Measurements from ENCODE around the gene FAM131C. TPM values are rescaled to one million over a fixed set of nuclear protein-coding genes. Genes with fewer than 3 reads are reported as not detected.
"Not testable (repeated sequence)": the region's sequence is repeated elsewhere in the genome, so short reads cannot be mapped to it uniquely, and the experiment has no call there.

Gene FAM131C
- total RNA-seq, 1 experiment from 2014 or later = 0.88 TPM

GRCh38 chr1:16109571-16109970, 36.1 kb upstream of the FAM131C start:
- DNase-seq (ENCODE audit: low spot score) = no peak

GRCh38 chr1:16107039-16107438, 33.6 kb upstream of the FAM131C start:
- in situ Hi-C loops (cut with HindIII; ENCODE audit: low sequenced_read_pairs); DNase-seq (ENCODE audit: low spot score): not testable (repeated sequence)

More at GRCh38 chr1:16109571-16109970, 36.1 kb upstream of the FAM131C start:
- in situ Hi-C loops (cut with HindIII; ENCODE audit: low sequenced_read_pairs) = no loop called here

GRCh38 chr1:16101623-16102022, 28.2 kb upstream of the FAM131C start:
- DNase-seq (ENCODE audit: low spot score) = no peak
- in situ Hi-C loops (cut with HindIII; ENCODE audit: low sequenced_read_pairs) = no loop called here

- no peak for DNase-seq (ENCODE audit: low spot score)
- in situ Hi-C loops (cut with HindIII; ENCODE audit: low sequenced_read_pairs) = no loop called here
Observed at GRCh38 chr1:16099412-16099811, 26.0 kb upstream of the FAM131C start.

- no peak for DNase-seq (ENCODE audit: low spot score)
- in situ Hi-C loops (cut with HindIII; ENCODE audit: low sequenced_read_pairs) = no loop called here
Observed at GRCh38 chr1:16095447-16095846, 22.0 kb upstream of the FAM131C start.

GRCh38 chr1:16094453-16095158, 21.2 kb upstream of the FAM131C start:
- in situ Hi-C loops (cut with HindIII; ENCODE audit: low sequenced_read_pairs) = no loop called here
- DNase-seq (ENCODE audit: low spot score) = no peak

- in situ Hi-C loops (cut with HindIII; ENCODE audit: low sequenced_read_pairs) = no loop called here
Observed at GRCh38 chr1:16093611-16094010, 20.2 kb upstream of the FAM131C start.

GRCh38 chr1:16092923-16093511, 19.6 kb upstream of the FAM131C start:
- no peak for DNase-seq (ENCODE audit: low spot score)
- in situ Hi-C loops (cut with HindIII; ENCODE audit: low sequenced_read_pairs) = no loop called here

More at GRCh38 chr1:16093611-16094010, 20.2 kb upstream of the FAM131C start:
- no peak for DNase-seq (ENCODE audit: low spot score)

GRCh38 chr1:16092097-16092922, 18.9 kb upstream of the FAM131C start:
- no peak for DNase-seq (ENCODE audit: low spot score)

GRCh38 chr1:16091296-16091695, 17.8 kb upstream of the FAM131C start:
- DNase-seq (ENCODE audit: low spot score) = no peak
- in situ Hi-C loops (cut with HindIII; ENCODE audit: low sequenced_read_pairs) = no loop called here

More at GRCh38 chr1:16092097-16092922, 18.9 kb upstream of the FAM131C start:
- in situ Hi-C loops (cut with HindIII; ENCODE audit: low sequenced_read_pairs) = no loop called here

GRCh38 chr1:16090076-16090826, 16.8 kb upstream of the FAM131C start:
- in situ Hi-C loops (cut with HindIII; ENCODE audit: low sequenced_read_pairs) = no loop called here
- no peak for DNase-seq (ENCODE audit: low spot score)

GRCh38 chr1:16088996-16089395, 15.5 kb upstream of the FAM131C start:
- no peak for DNase-seq (ENCODE audit: low spot score)
- in situ Hi-C loops (cut with HindIII; ENCODE audit: low sequenced_read_pairs) = no loop called here

GRCh38 chr1:16088351-16088911, 15.0 kb upstream of the FAM131C start:
- in situ Hi-C loops (cut with HindIII; ENCODE audit: low sequenced_read_pairs) = no loop called here
- DNase-seq (ENCODE audit: low spot score) = no peak

- in situ Hi-C loops (cut with HindIII; ENCODE audit: low sequenced_read_pairs) = no loop called here
- DNase-seq (ENCODE audit: low spot score) = no peak
Observed at GRCh38 chr1:16087733-16088132, 14.3 kb upstream of the FAM131C start.

GRCh38 chr1:16085522-16085921, 12.1 kb upstream of the FAM131C start:
- in situ Hi-C loops (cut with HindIII; ENCODE audit: low sequenced_read_pairs) = no loop called here
- no peak for DNase-seq (ENCODE audit: low spot score)

GRCh38 chr1:16083486-16083885, 10.0 kb upstream of the FAM131C start:
- in situ Hi-C loops (cut with HindIII; ENCODE audit: low sequenced_read_pairs) = no loop called here
- DNase-seq (ENCODE audit: low spot score) = no peak

GRCh38 chr1:16082283-16083038, 9.0 kb upstream of the FAM131C start:
- DNase-seq (ENCODE audit: low spot score) = peak; percentile 24
- in situ Hi-C loops (cut with HindIII; ENCODE audit: low sequenced_read_pairs) = no loop called here

- in situ Hi-C loops (cut with HindIII; ENCODE audit: low sequenced_read_pairs) = no loop called here
- no peak for DNase-seq (ENCODE audit: low spot score)
Observed at GRCh38 chr1:16081636-16082035, 8.2 kb upstream of the FAM131C start.

Measured in G401 (cell line).